ENCODE measurements around the gene GRID2.

GRID2 gene

DNA sequence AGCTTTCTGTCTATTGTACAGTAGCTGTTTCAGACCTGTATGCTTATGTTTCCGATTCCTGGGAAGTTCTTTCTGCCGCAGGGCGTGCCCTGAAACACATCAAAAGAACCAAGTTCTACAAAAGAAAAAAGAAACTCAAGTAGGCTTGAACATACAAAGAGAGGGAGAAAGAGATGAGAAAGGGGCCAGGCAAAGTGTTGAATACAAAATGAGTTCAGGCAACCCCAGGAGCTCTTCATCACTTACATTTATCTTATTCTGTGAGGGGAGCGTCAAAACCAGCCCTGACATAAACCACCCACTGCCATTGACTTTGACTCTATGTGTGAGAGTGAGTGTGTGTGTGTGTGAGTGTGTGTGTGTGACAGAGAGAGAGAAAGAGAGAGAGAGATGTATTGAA lies 1498.3 kb downstream of the GRID2 start:
- TF ChIP-seq, protein P1, sequence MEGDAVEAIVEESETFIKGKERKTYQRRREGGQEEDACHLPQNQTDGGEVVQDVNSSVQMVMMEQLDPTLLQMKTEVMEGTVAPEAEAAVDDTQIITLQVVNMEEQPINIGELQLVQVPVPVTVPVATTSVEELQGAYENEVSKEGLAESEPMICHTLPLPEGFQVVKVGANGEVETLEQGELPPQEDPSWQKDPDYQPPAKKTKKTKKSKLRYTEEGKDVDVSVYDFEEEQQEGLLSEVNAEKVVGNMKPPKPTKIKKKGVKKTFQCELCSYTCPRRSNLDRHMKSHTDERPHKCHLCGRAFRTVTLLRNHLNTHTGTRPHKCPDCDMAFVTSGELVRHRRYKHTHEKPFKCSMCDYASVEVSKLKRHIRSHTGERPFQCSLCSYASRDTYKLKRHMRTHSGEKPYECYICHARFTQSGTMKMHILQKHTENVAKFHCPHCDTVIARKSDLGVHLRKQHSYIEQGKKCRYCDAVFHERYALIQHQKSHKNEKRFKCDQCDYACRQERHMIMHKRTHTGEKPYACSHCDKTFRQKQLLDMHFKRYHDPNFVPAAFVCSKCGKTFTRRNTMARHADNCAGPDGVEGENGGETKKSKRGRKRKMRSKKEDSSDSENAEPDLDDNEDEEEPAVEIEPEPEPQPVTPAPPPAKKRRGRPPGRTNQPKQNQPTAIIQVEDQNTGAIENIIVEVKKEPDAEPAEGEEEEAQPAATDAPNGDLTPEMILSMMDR (IDR thresholded peaks at IDR 0.05; ENCODE audit: control insufficient read depth, extremely low read depth, insufficient read depth): no peak

DNA sequence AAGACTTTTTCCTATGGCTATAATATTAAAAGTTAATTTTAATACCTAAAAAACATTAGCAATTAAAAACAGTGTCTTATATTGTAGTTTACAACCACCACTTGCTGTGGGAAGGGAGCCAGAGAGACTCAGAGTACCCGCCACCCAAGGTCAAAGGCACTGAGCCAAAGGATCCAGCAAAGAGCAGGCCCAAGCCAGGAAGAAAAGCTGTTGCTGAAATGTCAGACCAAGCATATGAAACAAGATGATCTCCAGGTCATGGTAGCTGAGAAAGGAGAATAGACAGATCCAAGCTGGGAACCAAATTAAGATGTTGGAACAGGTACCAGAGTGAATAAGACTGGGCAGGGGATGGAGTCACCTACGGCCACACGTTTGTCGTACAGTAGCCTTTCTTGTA lies 1506.0 kb downstream of the GRID2 start:
- TF ChIP-seq, protein P1 (IDR thresholded peaks at IDR 0.05; ENCODE audit: control insufficient read depth, extremely low read depth, insufficient read depth): no peak
- DNase-seq (ENCODE audit: low read depth): no peak
- H3K4me3 ChIP-seq (ENCODE audit: low read depth, low read length): no peak overlapping the region

More for the DNA sequence above, 1498.3 kb downstream of the GRID2 start:
- no peak for DNase-seq (ENCODE audit: low read depth)
- no peak overlapping the region for H3K4me3 ChIP-seq (ENCODE audit: low read depth, low read length)

DNA sequence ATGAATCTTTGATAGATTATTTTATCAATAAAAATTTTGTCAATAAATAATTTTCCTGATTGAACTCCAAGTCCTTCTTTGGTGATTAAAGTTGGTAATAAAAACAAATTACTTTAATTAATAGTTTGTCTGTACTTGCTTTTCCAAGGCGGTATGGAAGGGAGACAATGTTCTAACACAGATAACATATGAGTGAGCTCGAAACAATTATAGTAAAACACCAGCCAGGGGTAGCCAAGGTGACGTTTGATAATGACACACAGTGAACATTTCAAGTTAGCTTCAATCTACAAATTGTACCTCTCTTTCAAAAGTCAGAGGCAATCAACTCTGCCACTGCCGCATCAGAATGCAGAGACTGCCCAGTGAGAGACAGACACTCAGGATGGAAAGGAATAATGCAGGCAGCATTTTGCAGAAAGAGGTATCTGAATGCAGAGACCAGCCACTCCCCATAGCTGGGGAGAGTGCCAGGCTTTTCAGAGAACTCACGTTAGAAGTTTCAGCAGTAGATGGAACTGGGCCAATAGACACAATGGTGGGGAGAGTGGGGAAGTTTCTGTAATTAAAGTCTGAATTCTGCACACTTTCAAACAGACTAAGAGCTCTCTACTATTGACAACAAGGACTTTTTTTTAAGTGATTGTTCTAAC lies 1506.7 kb downstream of the GRID2 start:
- H3K4me3 ChIP-seq (ENCODE audit: low read depth, low read length): no peak overlapping the region
- TF ChIP-seq, protein P1 (IDR thresholded peaks at IDR 0.05; ENCODE audit: control insufficient read depth, extremely low read depth, insufficient read depth): no peak
- no peak for DNase-seq (ENCODE audit: low read depth)

DNA sequence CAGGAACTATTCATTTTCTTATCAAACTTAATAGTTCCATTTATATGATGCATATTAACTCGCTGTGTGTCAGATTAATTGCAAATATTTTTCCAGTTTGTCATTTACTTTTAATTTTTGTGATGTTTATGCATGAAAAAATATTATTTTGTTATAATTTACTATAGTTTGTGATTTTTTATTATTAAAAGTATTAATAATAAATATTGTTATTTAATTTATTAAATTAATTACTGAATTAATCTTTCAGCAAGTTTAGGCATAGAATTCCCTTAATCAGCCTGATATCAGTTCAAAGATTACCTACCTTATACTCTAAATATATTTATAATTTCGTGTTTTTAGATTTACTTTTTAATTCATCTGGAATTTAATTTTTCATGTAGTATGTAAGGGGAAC lies 1509.3 kb downstream of the GRID2 start:
- TF ChIP-seq, protein P1 (IDR thresholded peaks at IDR 0.05; ENCODE audit: control insufficient read depth, extremely low read depth, insufficient read depth): no peak
- DNase-seq (ENCODE audit: low read depth): no peak

DNA sequence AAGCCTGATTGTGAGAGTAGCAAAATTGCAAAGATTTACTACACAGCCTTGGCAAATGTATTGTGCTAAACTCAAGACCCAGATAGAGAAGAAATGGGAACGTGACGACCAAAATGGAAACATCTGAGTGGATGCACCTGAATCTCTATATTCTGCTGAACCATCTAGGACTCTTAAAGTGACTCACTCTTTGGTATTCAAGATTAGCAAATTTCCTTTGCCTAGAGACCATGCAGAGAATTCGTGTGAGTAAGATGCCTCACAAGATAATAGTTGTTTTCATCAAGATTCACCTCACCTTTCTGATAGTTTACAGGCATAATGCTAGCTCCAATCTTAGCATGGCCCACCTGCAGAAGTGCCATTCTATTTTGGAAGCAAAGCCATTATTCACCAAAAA lies 1510.4 kb downstream of the GRID2 start:
- TF ChIP-seq, protein P1 (IDR thresholded peaks at IDR 0.05; ENCODE audit: control insufficient read depth, extremely low read depth, insufficient read depth): no peak
- H3K4me3 ChIP-seq (ENCODE audit: low read depth, low read length): no peak overlapping the region
- no peak for DNase-seq (ENCODE audit: low read depth)

More for the DNA sequence above, 1509.3 kb downstream of the GRID2 start:
- H3K4me3 ChIP-seq (ENCODE audit: low read depth, low read length): no peak overlapping the region

DNA sequence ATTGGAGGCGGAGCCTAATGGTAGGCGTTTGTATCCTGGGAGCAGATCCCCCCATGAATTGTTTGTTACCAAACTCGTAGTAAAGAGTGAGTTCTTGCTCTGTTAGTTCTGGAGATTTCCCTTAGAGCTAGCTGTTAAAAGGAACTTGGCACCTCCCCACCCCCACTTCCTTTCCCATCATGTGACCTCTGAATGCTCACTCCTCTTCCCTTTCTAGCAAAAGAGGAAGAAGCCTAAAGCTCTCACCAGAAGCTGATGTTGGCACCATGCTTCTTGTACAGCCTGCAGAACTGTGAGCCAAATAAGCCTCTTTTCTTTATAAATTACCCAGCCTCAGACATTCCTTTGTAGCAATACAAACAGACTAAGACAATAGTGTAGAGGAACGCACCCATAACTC lies 1511.0 kb downstream of the GRID2 start:
- TF ChIP-seq, protein P1 (IDR thresholded peaks at IDR 0.05; ENCODE audit: control insufficient read depth, extremely low read depth, insufficient read depth): no peak
- H3K4me3 ChIP-seq (ENCODE audit: low read depth, low read length): no peak overlapping the region
- no peak for DNase-seq (ENCODE audit: low read depth)

All from LNCaP clone FGC (cell line).